Mesenchymal stem cell (in vitro differentiated cells and primary cell): ENCODE measurements around the gene NUP210.

Source experiments
- DNase-seq: peaks from one replicate; pipeline ENCODE4 v3.0.0-alpha.2; 2013
- H2AFZ ChIP-seq: one replicate; pipeline ENCODE4 v1.6.1; 2013; ENCODE audit warnings: low read depth, mild to moderate bottlenecking, control low read depth, inconsistent platforms, low read length, moderate library complexity
- H2AK5ac ChIP-seq: 2 replicates; pipeline ENCODE4 v1.6.1; 2013; ENCODE audit warnings: low read length, moderate library complexity, mild to moderate bottlenecking, inconsistent platforms; ENCODE audit not compliant: severe bottlenecking
- H2BK120ac ChIP-seq: one replicate; pipeline ENCODE4 v1.6.1; 2013; ENCODE audit warnings: low read depth, mild to moderate bottlenecking, inconsistent platforms, low read length, moderate library complexity
- H2BK12ac ChIP-seq, 2 experiments: one replicate each; pipeline ENCODE4 v1.6.1; 2013; ENCODE audit warnings: inconsistent platforms in 2 of 2, low read length in 2 of 2, mild to moderate bottlenecking in 2 of 2, moderate library complexity in 2 of 2, control low read depth in 1 of 2
- H2BK15ac ChIP-seq: one replicate; pipeline ENCODE4 v1.6.1; 2013; ENCODE audit warnings: mild to moderate bottlenecking, low read depth, inconsistent platforms; ENCODE audit not compliant: poor library complexity, severe bottlenecking
- H2BK5ac ChIP-seq: 2 replicates; pipeline ENCODE4 v1.6.1; 2013; ENCODE audit warnings: low read depth, mild to moderate bottlenecking, low read length, control low read depth, inconsistent platforms; ENCODE audit not compliant: poor library complexity, severe bottlenecking
- H3K14ac ChIP-seq, 2 experiments: one replicate each; pipeline ENCODE4 v1.6.1; 2013; ENCODE audit warnings: inconsistent platforms in 2 of 2, low read length in 2 of 2, control low read depth in 1 of 2, mild to moderate bottlenecking in 1 of 2, moderate library complexity in 1 of 2
- H3K18ac ChIP-seq, 2 experiments: one replicate each; pipeline ENCODE4 v1.6.1; 2013; ENCODE audit warnings: inconsistent platforms in 2 of 2, low read length in 2 of 2, control low read depth in 1 of 2, low read depth in 1 of 2, mild to moderate bottlenecking in 1 of 2
- H3K23ac ChIP-seq, 2 experiments: one replicate each; pipeline ENCODE4 v1.6.1; 2013; ENCODE audit warnings: inconsistent platforms in 2 of 2, low read length in 2 of 2, mild to moderate bottlenecking in 2 of 2, moderate library complexity in 2 of 2, control low read depth in 1 of 2
- H3K27ac ChIP-seq: 2 replicates; pipeline ENCODE4 v1.5.1; 2013; ENCODE audit warnings: mild to moderate bottlenecking, moderate library complexity, low read length, control low read depth, inconsistent platforms; ENCODE audit not compliant: poor library complexity, severe bottlenecking
- H3K27me3 ChIP-seq, 2 experiments: 2 replicates each; pipeline versions ENCODE4 v1.6.1 to v1.7.0; 2013; ENCODE audit warnings: low read length in 2 of 2, mild to moderate bottlenecking in 2 of 2, moderate library complexity in 2 of 2, control low read depth in 1 of 2, inconsistent platforms in 1 of 2; ENCODE audit not compliant: control insufficient read depth in 1 of 2, insufficient read depth in 1 of 2
- H3K36me3 ChIP-seq, 2 experiments: 2 replicates each; pipeline versions ENCODE4 v1.6.1 to v1.7.0; 2013; ENCODE audit warnings: low read length in 2 of 2, control low read depth in 1 of 2, inconsistent platforms in 1 of 2, low read depth in 1 of 2, mild to moderate bottlenecking in 1 of 2; ENCODE audit not compliant: insufficient read depth in 2 of 2, control insufficient read depth in 1 of 2
- H3K4ac ChIP-seq, 2 experiments: one replicate each; pipeline ENCODE4 v1.6.1; 2013; ENCODE audit warnings: inconsistent platforms in 2 of 2, low read length in 2 of 2, mild to moderate bottlenecking in 2 of 2, moderate library complexity in 2 of 2, control low read depth in 1 of 2, low read depth in 1 of 2
- H3K4me1 ChIP-seq: 2 replicates; pipeline ENCODE4 v1.6.1; 2013; ENCODE audit warnings: low read depth, low read length, control low read depth; ENCODE audit not compliant: control insufficient read depth, insufficient read depth
- H3K4me2 ChIP-seq: 2 replicates; pipeline ENCODE4 v1.6.1; 2013; ENCODE audit warnings: low read length, mild to moderate bottlenecking, inconsistent platforms; ENCODE audit not compliant: poor library complexity, severe bottlenecking
- H3K4me3 ChIP-seq, 2 experiments: 2 replicates each; pipeline versions ENCODE4 v1.5.1 to v1.7.0; 2013; ENCODE audit warnings: low read length in 2 of 2, mild to moderate bottlenecking in 2 of 2, control low read depth in 1 of 2, low read depth in 1 of 2; ENCODE audit not compliant: insufficient read depth in 1 of 2
- H3K79me1 ChIP-seq: replicated peaks from 2 replicates; pipeline ENCODE4 v1.6.1; 2013; ENCODE audit warnings: mild to moderate bottlenecking, control low read depth, low read length, inconsistent platforms; ENCODE audit not compliant: poor library complexity, severe bottlenecking
- H3K9ac ChIP-seq: 2 replicates; pipeline ENCODE4 v1.7.0; 2013; ENCODE audit warnings: mild to moderate bottlenecking, low read length, moderate library complexity
- H3K9me3 ChIP-seq: 2 replicates; pipeline ENCODE4 v1.7.0; 2013; ENCODE audit warnings: mild to moderate bottlenecking, low read length; ENCODE audit not compliant: control insufficient read depth
- H4K8ac ChIP-seq: one replicate; pipeline ENCODE4 v1.6.1; 2013; ENCODE audit warnings: inconsistent platforms, mild to moderate bottlenecking, low read length, moderate library complexity
- H4K91ac ChIP-seq: one replicate; pipeline ENCODE4 v1.6.1; 2013; ENCODE audit warnings: mild to moderate bottlenecking, low read length, inconsistent platforms
- WGBS: methylation state at CpG from one replicate; pipeline ENCODE4 v1.1.7; 2013; ENCODE audit warnings: mixed read lengths; 5-methylcytosine and 5-hydroxymethylcytosine counted together

Gene NUP210

DNA sequence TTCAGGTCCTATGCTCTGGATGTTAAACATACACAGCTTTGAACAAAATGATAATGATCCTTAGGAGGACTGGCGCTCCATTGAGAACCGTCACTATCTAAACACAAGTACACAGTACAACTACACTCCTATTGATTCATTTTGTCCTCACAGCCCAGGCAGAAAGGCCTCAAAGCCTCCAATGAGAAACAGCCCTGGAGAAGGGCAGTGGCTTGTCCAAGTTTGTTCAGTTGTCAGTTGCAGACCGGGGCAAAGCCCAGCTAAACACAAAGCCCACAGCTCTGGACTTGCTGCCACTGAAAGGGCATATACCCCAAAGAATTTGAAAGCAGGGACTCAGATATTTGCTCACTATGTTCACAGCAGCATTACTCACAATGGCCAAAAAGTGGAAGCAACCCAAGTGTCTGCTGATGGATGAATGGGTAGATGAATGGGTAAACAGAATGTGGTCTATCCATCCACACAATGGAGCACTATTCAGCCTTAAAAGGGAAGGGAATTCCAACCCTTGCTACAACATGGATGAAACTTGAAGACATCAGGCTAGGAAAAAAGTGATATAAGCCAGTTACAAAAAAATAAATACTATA, 34.7 kb downstream of the NUP210 start:
- Histone ChIP-seq H2BK15ac (no peak overlapping the region), H3K4me2 (no peak overlapping the region), H3K4me3 (no peak overlapping the region), H4K91ac (no peak overlapping the region), H3K36me3 (no peaks in the 10 kb centered on the region), H3K14ac (no peak overlapping the region), H3K23ac (no peak overlapping the region), H3K27me3 (peaks cover 15 to 33% of the 10 kb centered on the region in 2 experiments), H2AK5ac (no peak overlapping the region), H3K27ac (no peak overlapping the region), H2BK120ac (no peak overlapping the region), H2BK12ac (no peak overlapping the region), H3K9me3 (no peaks in the 10 kb centered on the region), H3K4ac (no peak overlapping the region), H3K18ac (no peak overlapping the region), H3K79me1 (no peaks in the 10 kb centered on the region), H3K9ac (no peak overlapping the region), H2AFZ (no peak overlapping the region), H3K4me1 (no peaks in the 10 kb centered on the region), H2BK5ac (no peak overlapping the region), H4K8ac (no peak overlapping the region)
- WGBS: 60% methylated on average over 3 of the region's 3 CpGs
- no peak for DNase-seq

DNA sequence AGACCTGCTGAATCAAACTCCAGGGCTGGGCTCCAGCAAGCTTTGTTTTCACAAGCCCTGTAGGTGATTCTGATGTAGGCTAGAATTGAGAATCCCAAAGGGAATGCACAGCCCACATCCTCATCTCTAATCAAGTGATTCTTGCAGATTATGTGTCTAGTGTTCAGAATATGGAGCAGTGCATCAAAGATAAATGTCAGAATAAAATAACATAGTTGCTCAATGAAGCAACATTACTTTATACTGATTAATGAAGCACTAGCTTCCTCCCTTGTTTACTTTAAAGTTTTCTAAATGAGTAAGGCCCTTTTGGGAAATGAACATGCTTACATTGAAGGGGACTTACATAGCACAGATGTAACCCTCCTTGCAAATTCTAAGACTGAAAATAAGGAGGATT, 39.2 kb downstream of the NUP210 start:
- peaks cover 16% of the 10 kb centered on the region for H3K4me1 ChIP-seq
- H4K91ac ChIP-seq: no peak overlapping the region
- H4K8ac ChIP-seq: no peak overlapping the region
- no peak overlapping the region for H3K4me2 ChIP-seq
- no peak overlapping the region for H3K18ac ChIP-seq
- no peak overlapping the region for H3K9ac ChIP-seq
- no peak overlapping the region for H2BK120ac ChIP-seq
- no peak overlapping the region for H2BK5ac ChIP-seq
- DNase-seq: no peak
- no peak overlapping the region for H2BK12ac ChIP-seq
- no peaks in the 10 kb centered on the region for H3K79me1 ChIP-seq
- no peak overlapping the region for H3K4me3 ChIP-seq
- no peaks in the 10 kb centered on the region for H3K36me3 ChIP-seq
- H3K27ac ChIP-seq: no peak overlapping the region
- H3K27me3 ChIP-seq: no peaks in the 10 kb centered on the region
- H2AK5ac ChIP-seq: no peak overlapping the region
- H3K14ac ChIP-seq: no peak overlapping the region
- H2BK15ac ChIP-seq: no peak overlapping the region
- no peak overlapping the region for H3K4ac ChIP-seq
- H3K9me3 ChIP-seq: no peaks in the 10 kb centered on the region
- no peak overlapping the region for H2AFZ ChIP-seq
- H3K23ac ChIP-seq: no peak overlapping the region

DNA sequence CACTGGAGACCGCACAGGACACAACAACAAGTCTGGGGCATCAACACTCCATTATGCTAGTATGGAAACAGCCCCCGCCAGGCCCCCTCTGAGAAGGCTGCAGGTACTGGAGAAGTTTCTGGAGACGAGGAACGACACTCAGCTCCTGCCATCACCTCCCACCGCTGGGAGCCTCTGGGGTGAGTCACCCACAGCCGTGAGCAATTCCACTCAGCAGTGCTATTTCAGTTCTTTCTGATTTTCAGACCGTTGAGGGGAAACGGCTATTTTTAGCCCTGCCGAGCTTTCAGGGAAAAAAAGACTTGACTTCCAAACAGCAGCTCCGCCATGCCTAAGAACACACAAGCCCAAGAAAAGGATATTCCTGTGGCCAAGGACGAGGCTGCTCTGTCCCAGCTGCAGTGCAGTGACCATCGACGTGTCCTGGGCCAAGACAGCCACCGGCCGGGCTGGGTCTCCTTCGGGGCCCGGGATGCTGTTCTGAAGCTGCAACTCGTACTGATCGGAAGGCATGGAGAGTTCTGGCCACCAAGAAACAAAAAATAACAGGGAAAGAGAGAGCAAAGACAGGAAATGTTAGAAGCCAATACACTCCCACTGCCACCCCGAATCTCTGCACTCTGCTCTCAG, 40.8 kb downstream of the NUP210 start:
- Histone ChIP-seq H3K9ac (peak overlapping the region; percentile 60), H3K79me1 (no peaks in the 10 kb centered on the region), H3K36me3 (no peaks in the 10 kb centered on the region), H4K91ac (peak overlapping the region; percentile 43), H2AK5ac (no peak overlapping the region), H3K27ac (peak overlapping the region; percentile 28), H2BK5ac (no peak overlapping the region), H3K23ac (no peak overlapping the region), H3K9me3 (no peaks in the 10 kb centered on the region), H2AFZ (no peak overlapping the region), H3K4me1 (peaks cover 16% of the 10 kb centered on the region), H2BK120ac (no peak overlapping the region), H3K4me3 (peak overlapping the region in 1 of 2 experiments; percentile 58), H4K8ac (peak overlapping the region; percentile 27), H2BK12ac (peak overlapping the region in 1 of 2 experiments; percentile 37), H3K4me2 (peak overlapping the region; percentile 23), H3K4ac (peak overlapping the region; percentile 40 to 80), H3K18ac (peak overlapping the region; percentile 28 to 56), H3K27me3 (peaks cover 0 to 7% of the 10 kb centered on the region in 2 experiments), H2BK15ac (no peak overlapping the region), H3K14ac (no peak overlapping the region)
- peak; percentile 80 for DNase-seq
- WGBS: 36% methylated on average over 17 of the region's 20 CpGs

DNA sequence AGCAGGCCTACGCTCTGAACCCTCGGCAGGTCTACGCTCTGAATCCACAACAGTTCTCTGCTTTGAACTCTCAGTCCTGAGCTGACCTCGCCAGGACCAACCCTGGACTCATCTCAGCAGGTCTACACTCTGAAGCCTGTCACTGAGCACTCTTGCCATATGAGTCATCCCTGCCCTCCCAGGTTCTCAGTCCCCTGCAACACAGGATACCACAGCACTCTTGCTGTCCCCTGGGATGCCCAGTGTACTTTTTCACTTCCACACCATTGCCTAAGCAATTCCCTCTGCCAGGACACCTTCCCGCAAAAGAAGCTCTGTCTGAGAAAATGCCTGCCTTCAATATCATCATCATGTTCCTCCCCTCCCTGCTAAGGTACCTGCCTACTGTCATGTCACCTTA, 42.0 kb downstream of the NUP210 start:
- no peak overlapping the region for H3K4me3 ChIP-seq
- WGBS: 71% methylated on average over 5 of the region's 5 CpGs
- no peak overlapping the region for H3K9ac ChIP-seq
- no peak overlapping the region for H3K14ac ChIP-seq
- H3K23ac ChIP-seq: no peak overlapping the region
- H2BK12ac ChIP-seq: no peak overlapping the region
- no peak overlapping the region for H2AFZ ChIP-seq
- no peak overlapping the region for H3K27ac ChIP-seq
- H3K27me3 ChIP-seq: peaks cover 0 to 12% of the 10 kb centered on the region in 2 experiments
- H3K4ac ChIP-seq: no peak overlapping the region
- H2BK5ac ChIP-seq: no peak overlapping the region
- H2BK120ac ChIP-seq: no peak overlapping the region
- H3K18ac ChIP-seq: peak overlapping the region in 1 of 2 experiments; percentile 13
- peak; percentile 42 for DNase-seq
- no peaks in the 10 kb centered on the region for H3K79me1 ChIP-seq
- no peak overlapping the region for H2AK5ac ChIP-seq
- H3K4me2 ChIP-seq: no peak overlapping the region
- peak overlapping the region; percentile 50 for H4K8ac ChIP-seq
- no peaks in the 10 kb centered on the region for H3K36me3 ChIP-seq
- H4K91ac ChIP-seq: no peak overlapping the region
- H2BK15ac ChIP-seq: no peak overlapping the region
- peaks cover 16% of the 10 kb centered on the region for H3K4me1 ChIP-seq
- H3K9me3 ChIP-seq: no peaks in the 10 kb centered on the region
